GM12878 (cell line): Measurements from ENCODE around the gene CAT. TPM values are rescaled to one million over a fixed set of nuclear protein-coding genes. Genes with fewer than 3 reads are reported as not detected.

Source experiments
- ATAC-seq: fragments of 200-7000 bp; cut with Tn5 transposase; 3 replicates; pipeline ENCODE4 v1.9.1; 2020; ENCODE audit warnings: mild to moderate bottlenecking, moderate library complexity
- BruUV-seq: library from RNA; stranded (reverse); fragments of 400-500 nt; replicated peaks from 2 replicates; lab custom pipeline; 2021; lab: Mats Ljungman, UMichigan
- CTCF ChIA-PET: fragments of 300-600 bp; sonication (Branson Sonifier 250); formaldehyde crosslinking; extraction: SDS; loops from one replicate; lab custom pipeline; 2021; ENCODE audit warnings: inconsistent platforms; lab: Yijun Ruan, JAX
- POLR2A ChIA-PET: fragments of 350-600 bp; formaldehyde crosslinking; extraction: SDS; loops from one replicate; lab custom pipeline; 2021; ENCODE audit warnings: inconsistent platforms; lab: Charles Lee
- RAD21 ChIA-PET: fragments of 300-600 bp; sonication (Branson Sonifier 250); formaldehyde crosslinking; loops from one replicate; lab custom pipeline; 2023; ENCODE audit warnings: antibody characterized with exemption; ENCODE audit not compliant: unreplicated experiment; lab: Charles Lee
- SMC1A ChIA-PET: fragments of 300-600 bp; sonication (Branson Sonifier 250); formaldehyde crosslinking; loops from one replicate; lab custom pipeline; 2023; ENCODE audit not compliant: unreplicated experiment, uncharacterized antibody; lab: Charles Lee
- DNase-seq: peaks from one replicate; pipeline ENCODE4 v3.0.0-alpha.2; 2011; ENCODE audit warnings: low read depth, low spot score
- FAIRE-seq: peaks from 3 replicates; lab custom pipeline; 2011; peaks lifted over from hg19 to GRCh38; lab: Jason Lieb, UNC
- H2AFZ ChIP-seq: 2 replicates; pipeline ENCODE4 v1.6.0; 2011; ENCODE audit warnings: low read depth, low read length, control low read depth; ENCODE audit not compliant: control insufficient read depth
- H3K27ac ChIP-seq: 2 replicates; pipeline ENCODE4 v1.5.1; 2011; ENCODE audit warnings: control low read depth; ENCODE audit not compliant: control insufficient read depth, insufficient read depth
- H3K27me3 ChIP-seq, 2 experiments: replicated peaks in 1 of 2; 2 replicates each; pipeline versions ENCODE4 v1.6.0 to v1.6.1; 2011; ENCODE audit warnings: low read length in 1 of 2; ENCODE audit not compliant: control insufficient read depth in 2 of 2, insufficient read depth in 2 of 2
- H3K36me3 ChIP-seq, 2 experiments: 2 replicates each; pipeline ENCODE4 v1.5.1; 2011; ENCODE audit warnings: low read length in 1 of 2; ENCODE audit not compliant: control insufficient read depth in 2 of 2, insufficient read depth in 2 of 2
- H3K4me1 ChIP-seq: 2 replicates; pipeline ENCODE4 v1.6.1; 2011; ENCODE audit warnings: mild to moderate bottlenecking, low read length, moderate library complexity, mixed read lengths; ENCODE audit not compliant: control insufficient read depth, insufficient read depth
- H3K4me2 ChIP-seq: 2 replicates; pipeline ENCODE4 v1.6.0; 2011; ENCODE audit warnings: control low read depth; ENCODE audit not compliant: control insufficient read depth, insufficient read depth
- H3K4me3 ChIP-seq: fragments of 200-600 bp; sonication (generic); 2 replicates; pipeline ENCODE4 v1.5.1; 2016
- H3K79me2 ChIP-seq: 2 replicates; pipeline ENCODE4 v1.6.0; 2011; ENCODE audit warnings: low read length; ENCODE audit not compliant: control insufficient read depth, insufficient read depth
- H3K9ac ChIP-seq: 2 replicates; pipeline ENCODE4 v1.8.0; 2011; ENCODE audit warnings: low read length, control low read depth, mixed read lengths; ENCODE audit not compliant: control insufficient read depth, insufficient read depth
- H3K9me3 ChIP-seq: replicated peaks from 3 replicates; pipeline ENCODE4 v1.5.1; 2011; ENCODE audit warnings: mild to moderate bottlenecking, low read length; ENCODE audit not compliant: control insufficient read depth, insufficient read depth
- H4K20me1 ChIP-seq: 2 replicates; pipeline ENCODE4 v1.6.0; 2011; ENCODE audit not compliant: control insufficient read depth, insufficient read depth
- BCL3 ChIP-seq: IDR thresholded peaks from 2 replicates; pipeline ENCODE4 v1.6.1; 2011; ENCODE audit warnings: borderline replicate concordance, low read depth, mild to moderate bottlenecking, moderate library complexity, low read length; ENCODE audit not compliant: insufficient read depth, poor library complexity, severe bottlenecking
- BHLHE40 ChIP-seq, 2 experiments: fragments of 450-650 bp in 1 of 2; IDR thresholded peaks; 2 replicates each; pipeline ENCODE4 v1.6.1; 2011 to 2017; ENCODE audit warnings: low read depth in 2 of 2, borderline replicate concordance in 1 of 2, improper control_type of control experiment in 1 of 2, low read length in 1 of 2, mild to moderate bottlenecking in 1 of 2
- CHD1 ChIP-seq: IDR thresholded peaks from 2 replicates; pipeline ENCODE4 v1.6.1; 2012; ENCODE audit warnings: low read depth, low read length, improper control_type of control experiment
- EGR1 ChIP-seq, 2 experiments: IDR thresholded peaks; 1 replicate in 1 of 2; 2 replicates in 1 of 2; pipeline ENCODE4 v1.6.1; 2011 to 2012; ENCODE audit warnings: low read depth in 2 of 2, low read length in 2 of 2, borderline replicate concordance in 1 of 2, mild to moderate bottlenecking in 1 of 2, moderate library complexity in 1 of 2
- ETV6 ChIP-seq, 2 experiments: fragments of 450-650 bp in 1 of 2; IDR thresholded peaks in 1 of 2; conservative IDR thresholded peaks in 1 of 2; 2 replicates each; pipeline ENCODE4 v1.6.1; 2014; ENCODE audit warnings: antibody characterized with exemption in 1 of 2, borderline replicate concordance in 1 of 2, low read depth in 1 of 2, mild to moderate bottlenecking in 1 of 2, moderate library complexity in 1 of 2
- IRF3 ChIP-seq: fragments of 450-650 bp; IDR thresholded peaks from 2 replicates; pipeline ENCODE4 v1.6.1; 2014; ENCODE audit warnings: mild to moderate bottlenecking
- IRF5 ChIP-seq: fragments of 450-650 bp; IDR thresholded peaks from 2 replicates; pipeline ENCODE4 v1.6.1; 2017; ENCODE audit warnings: borderline replicate concordance
- LARP7 ChIP-seq: fragments of 450-650 bp; IDR thresholded peaks from 2 replicates; pipeline ENCODE4 v1.6.1; 2017; ENCODE audit warnings: mild to moderate bottlenecking
- RBBP5 ChIP-seq: fragments of 200-600 bp; sonication (generic); conservative IDR thresholded peaks from 2 replicates; pipeline ENCODE4 v1.6.1; 2016
- SMAD5 ChIP-seq: IDR thresholded peaks from 2 replicates; pipeline ENCODE4 v1.6.1; 2016; ENCODE audit warnings: antibody characterized with exemption, low read depth
- YBX1 ChIP-seq: fragments of 450-650 bp; IDR thresholded peaks from 2 replicates; pipeline ENCODE4 v1.6.1; 2016; ENCODE audit warnings: antibody characterized with exemption
- ZNF217 ChIP-seq: fragments of 450-650 bp; IDR thresholded peaks from 2 replicates; pipeline ENCODE4 v1.6.1; 2017; ENCODE audit warnings: antibody characterized with exemption, mild to moderate bottlenecking
- WGBS: methylation state at CpG from one replicate; pipeline ENCODE4 v1.1.6; 2016; ENCODE audit warnings: low lambda C conversion rate; ENCODE audit not compliant: insufficient replicate concordance, insufficient coverage; ENCODE audit errors: missing lambda C conversion rate; 5-methylcytosine and 5-hydroxymethylcytosine counted together
- in situ Hi-C: fragments of 300-500 bp; cut with MboI; formaldehyde crosslinking; loops from 9 replicates; pipeline ENCODE4 v1.14.3; 2018; ENCODE audit warnings: mixed read lengths
- intact Hi-C: fragments of 100-400 bp; cut with micrococcal nuclease; formaldehyde crosslinking; loops from one replicate; pipeline ENCODE4 v1.14.2; 2022; ENCODE audit not compliant: unreplicated experiment
- polyA plus RNA-seq, 11 experiments: library from polyadenylated mRNA; depleted of rRNA in 4 of 11; unstranded in 6 of 11; stranded (reverse) in 5 of 11; fragments of >200 nt; fragmentation: Nextera tagmentation in 4 of 11; fragmentation: Illumina TruSeq in 1 of 11; extraction: Ambion mirVana in 4 of 11; extraction: Trizol in 1 of 11; gene quantifications; 1 replicate in 1 of 11; 2 replicates in 10 of 11; pipeline versions ENCODE4 v1.2.1 to v1.2.3, GENCODE V29; 2011 to 2016; ENCODE audit warnings: inconsistent platforms in 2 of 11, missing spikeins in 2 of 11, low read depth in 1 of 11
- total RNA-seq, 4 experiments: library from RNA; depleted of rRNA in 3 of 4; stranded (reverse); fragments of >200 nt in 3 of 4; fragmentation: Illumina TruSeq in 1 of 4; extraction: Trizol in 1 of 4; gene quantifications; 2 replicates each; pipeline versions ENCODE4 v1.2.1 to v1.2.3, GENCODE V29; 2013 to 2021

Gene CAT
- total and polyA plus RNA-seq, 10 of the 15 experiments (the other 5 are each of a cell fraction or from before 2014, with no cell fraction given): 22.4 to 71.3 (median 33.6) TPM

- Histone ChIP-seq H3K79me2 (no peaks in the 10 kb centered on the region), H4K20me1 (no peaks in the 10 kb centered on the region), H3K4me2 (no peak overlapping the region), H3K27me3 (no peaks in the 10 kb centered on the region), H3K9me3 (no peaks in the 10 kb centered on the region; the same call in 2 of the 3 replicates), H2AFZ (no peak overlapping the region), H3K27ac (no peak overlapping the region), H3K4me1 (no peaks in the 10 kb centered on the region), H3K36me3 (peaks cover 2 to 24% of the 10 kb centered on the region in 2 experiments; a peak in 3 of 4 replicates), H3K9ac (no peak overlapping the region), H3K4me3 (no peak overlapping the region)
- no peak for TF ChIP-seq LARP7
- no peak for TF ChIP-seq BHLHE40 (IDR thresholded peaks at IDR 0.05; ENCODE audit: borderline replicate concordance in 1 of 2, low read depth in 2 of 2, low read length in 1 of 2)
- no peak for TF ChIP-seq YBX1
- no peak for TF ChIP-seq RBBP5
- TF ChIP-seq ZNF217: no peak
- intact Hi-C loops (no loop called here), in situ Hi-C loops (no loop called here)
- CTCF ChIA-PET: interaction anchor here (0.5 kb wide), 1 partner anchor 523 kb away, joined by 3 read pairs; no protein-coding TSS in a partner anchor
- SMC1A ChIA-PET: interaction anchor here (0.7 to 1.8 kb wide), 3 partner anchors 8 to 16 kb away, joined by 3 to 6 read pairs (median 4); partner anchors contain the start of gene CAT
- POLR2A ChIA-PET: interaction anchor here (0.7 kb wide), 1 partner anchor 9 kb away, joined by 3 read pairs; no protein-coding TSS in a partner anchor
- RAD21 ChIA-PET: no interaction called here
- FAIRE-seq (no peak), ATAC-seq (no peak), DNase-seq (no peak)
- BruUV-seq: no TSS peak
- 95% methylated on average over 1 of the region's 1 CpG for WGBS
Measured at GRCh38 chr11:34454308-34455032, 15.7 kb downstream of the CAT start.

GRCh38 chr11:34457607-34458006, 18.9 kb downstream of the CAT start:
- ChIA-PET POLR2A (no interaction called here), SMC1A (interaction anchor here (0.6 kb wide), 1 partner anchor 611 kb away, joined by 3 read pairs; no protein-coding TSS in a partner anchor), CTCF (no interaction called here), RAD21 (no interaction called here)
- no peak overlapping the region for H3K9ac ChIP-seq
- no peaks in the 10 kb centered on the region for H4K20me1 ChIP-seq
- WGBS: 96% methylated on average over 2 of the region's 2 CpGs
- no peak overlapping the region for H3K4me2 ChIP-seq
- intact Hi-C loops (no loop called here), in situ Hi-C loops (no loop called here)
- no peak overlapping the region for H2AFZ ChIP-seq
- ATAC-seq (no peak), DNase-seq (no peak), FAIRE-seq (no peak)
- no peak overlapping the region for H3K27ac ChIP-seq
- no peaks in the 10 kb centered on the region for H3K4me1 ChIP-seq
- H3K4me3 ChIP-seq: no peak overlapping the region
- H3K79me2 ChIP-seq: no peaks in the 10 kb centered on the region
- TSS peak; percentile 25 for BruUV-seq
- no peaks in the 10 kb centered on the region for H3K27me3 ChIP-seq
- peaks cover 2 to 14% of the 10 kb centered on the region in 2 experiments; a peak in 3 of 4 replicates for H3K36me3 ChIP-seq
- no peaks in the 10 kb centered on the region; the same call in 2 of the 3 replicates for H3K9me3 ChIP-seq
- TF ChIP-seq BCL3 (no peak), EGR1 (IDR thresholded peaks at IDR 0.05; ENCODE audit: borderline replicate concordance in 1 of 2, low read depth in 2 of 2, low read length in 2 of 2) (no peak), SMAD5 (no peak), IRF5 (no peak), CHD1 (no peak), IRF3 (no peak), ETV6 (conservative IDR thresholded peaks at IDR 0.05 in 1 of 2, IDR thresholded peaks at IDR 0.05 in 1 of 2; ENCODE audit: borderline replicate concordance in 1 of 2, low read depth in 1 of 2) (no peak)
